Transverse colon (tissue), 4 donors: ENCODE results near the gene CD7. TPM values are rescaled to one million over a fixed set of nuclear protein-coding genes. Genes with fewer than 3 reads are reported as not detected.
A peak's percentile ranks its signal among the peaks of the same experiment; 100 is the strongest.

ENCODE experiments used
- DNase-seq: peaks from one replicate; pipeline ENCODE4 v3.0.0-alpha.2; 2019
- H3K27ac ChIP-seq, 4 donors: fragments of 200-600 bp; sonication (generic); 2 replicates each; pipeline ENCODE4 v1.5.1; 2016 to 2018; ENCODE audit warnings: inconsistent platforms in 4 of 4
- H3K27me3 ChIP-seq: fragments of 200-600 bp; sonication (generic); 2 replicates; pipeline ENCODE4 v1.5.1; 2017; ENCODE audit warnings: inconsistent platforms
- H3K36me3 ChIP-seq, 4 donors: fragments of 200-600 bp; sonication (generic); 2 replicates each; pipeline ENCODE4 v1.5.1; 2017 to 2019; ENCODE audit warnings: inconsistent platforms in 4 of 4
- H3K4me1 ChIP-seq, 4 donors: fragments of 200-600 bp; sonication (generic); 2 replicates each; pipeline ENCODE4 v1.5.1; 2017 to 2020; ENCODE audit warnings: inconsistent platforms in 4 of 4
- H3K4me3 ChIP-seq, 4 donors: fragments of 200-600 bp; sonication (generic); 1 replicate in 1 of 4; 2 replicates in 3 of 4; pipeline versions ENCODE4 v1.5.1 to v1.6.1; 2017 to 2019; ENCODE audit warnings: inconsistent platforms in 4 of 4
- H3K9me3 ChIP-seq, 2 donors: fragments of 200-600 bp; sonication (generic); 2 replicates each; pipeline ENCODE4 v1.5.1; 2017 to 2019; ENCODE audit warnings: inconsistent platforms in 2 of 2
- EP300 ChIP-seq: sonication (generic); formaldehyde crosslinking; IDR thresholded peaks from one replicate; pipeline ENCODE4 v1.6.1; 2017; ENCODE audit warnings: antibody characterized with exemption, low read depth
- POLR2A ChIP-seq: fragments of 450-650 bp; IDR thresholded peaks from one replicate; pipeline ENCODE4 v1.6.1; 2016; ENCODE audit warnings: antibody characterized with exemption, mild to moderate bottlenecking, moderate library complexity
- POLR2AphosphoS5 ChIP-seq, 3 donors: sonication (generic); formaldehyde crosslinking; IDR thresholded peaks; one replicate each; pipeline ENCODE4 v1.6.1; 2016; ENCODE audit warnings: antibody characterized with exemption in 3 of 3
- WGBS, 2 donors: methylation state at CpG; one replicate each; pipeline ENCODE4 v1.1.5; 2018; ENCODE audit warnings: low coverage in 1 of 2; 5-methylcytosine and 5-hydroxymethylcytosine counted together
- in situ Hi-C, 4 donors: fragments of 200-750 bp; cut with MboI; loops; one replicate each; pipeline versions ENCODE4 v1.15.0 to v1.15.1; 2017; ENCODE audit warnings: low sequenced_read_pairs in 3 of 4, low pct_ligation_motif_present in 1 of 4, low pct_unique_long_range_greater_than_20kb in 1 of 4
- intact Hi-C: fragments of 100-400 bp; cut with DNase I; formaldehyde crosslinking; loops from one replicate; pipeline ENCODE4 v1.15.1; 2023; ENCODE audit warnings: low total_unique reads
- total RNA-seq, 4 donors: library from RNA; depleted of rRNA; stranded (reverse); fragments of >200 nt; gene quantifications; one replicate each; pipeline ENCODE4 v1.1.0, GENCODE V29; 2016
- TF ChIP-seq, protein P1 (sequence below), 5 experiments: fragments of 200-600 bp in 3 of 5; fragments of 450-650 bp in 2 of 5; sonication (generic) in 3 of 5; IDR thresholded peaks; 1 replicate in 2 of 5; 2 replicates in 3 of 5; pipeline ENCODE4 v1.5.1; 2016 to 2017; ENCODE audit warnings: antibody characterized with exemption in 5 of 5, inconsistent platforms in 3 of 5, mild to moderate bottlenecking in 2 of 5, moderate library complexity in 1 of 5

CD7 gene
- total RNA-seq, 4 donors from 2014 or later = 6.1 to 9.7 (median 7.4) TPM

DNA sequence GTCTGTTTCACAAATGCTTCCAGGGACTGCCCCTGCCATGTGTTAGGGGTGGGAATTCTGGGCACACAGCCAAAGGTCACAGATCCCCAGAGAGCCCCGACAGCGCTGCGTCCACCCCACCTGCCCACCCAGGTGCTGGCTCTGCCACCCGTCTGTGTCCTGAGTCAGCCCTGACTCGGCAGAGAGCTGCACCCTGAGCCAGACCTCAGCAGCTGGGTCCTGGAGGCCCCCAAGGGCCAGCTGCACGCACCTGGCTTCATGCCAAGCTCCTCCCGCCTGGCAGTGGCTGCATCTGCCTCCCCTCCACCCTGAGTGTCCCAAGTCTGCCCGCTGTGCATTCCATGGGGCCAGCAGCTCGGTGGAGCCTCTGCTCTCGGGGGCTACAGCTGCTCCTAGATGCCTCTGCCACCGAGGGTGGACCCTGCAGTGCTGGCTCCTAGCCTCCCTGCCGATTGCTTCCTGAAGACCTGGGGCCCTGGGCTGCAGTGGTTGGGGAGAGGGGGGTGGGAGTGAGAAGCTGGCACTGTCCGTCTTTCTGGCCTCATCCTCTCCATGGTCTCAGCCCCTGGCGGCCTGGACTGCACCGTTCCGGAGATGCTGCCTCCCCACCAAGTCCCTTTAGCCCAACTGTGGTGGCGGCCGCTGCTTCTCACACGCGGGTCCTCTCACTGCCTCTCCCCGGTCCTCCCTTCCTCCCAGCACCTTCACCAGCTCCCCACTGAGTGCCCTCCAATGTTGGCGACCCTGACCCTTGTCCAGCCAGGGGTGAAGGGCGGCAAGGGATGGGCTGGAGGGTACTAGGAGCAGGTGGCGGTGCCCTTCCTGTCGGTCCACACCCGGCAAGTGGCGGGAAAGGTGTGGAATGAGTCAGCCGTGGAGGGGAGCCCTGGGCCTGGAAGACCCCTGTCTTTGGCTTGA, 13.2 kb upstream of the CD7 start:
- DNase-seq = peak; percentile 68
- intact Hi-C loops (no loop called here), in situ Hi-C loops (no loop called here)
- Histone ChIP-seq H3K4me1 (peaks cover 40 to 85% (median 74%) of the 10 kb centered on the region in 4 donors), H3K9me3 (no peaks in the 10 kb centered on the region), H3K27ac (peak overlapping the region in 1 of 4 donors; percentile 68), H3K36me3 (no peaks in the 10 kb centered on the region), H3K27me3 (no peaks in the 10 kb centered on the region), H3K4me3 (no peak overlapping the region)
- TF ChIP-seq EP300 = no peak
- TF ChIP-seq, protein P1, sequence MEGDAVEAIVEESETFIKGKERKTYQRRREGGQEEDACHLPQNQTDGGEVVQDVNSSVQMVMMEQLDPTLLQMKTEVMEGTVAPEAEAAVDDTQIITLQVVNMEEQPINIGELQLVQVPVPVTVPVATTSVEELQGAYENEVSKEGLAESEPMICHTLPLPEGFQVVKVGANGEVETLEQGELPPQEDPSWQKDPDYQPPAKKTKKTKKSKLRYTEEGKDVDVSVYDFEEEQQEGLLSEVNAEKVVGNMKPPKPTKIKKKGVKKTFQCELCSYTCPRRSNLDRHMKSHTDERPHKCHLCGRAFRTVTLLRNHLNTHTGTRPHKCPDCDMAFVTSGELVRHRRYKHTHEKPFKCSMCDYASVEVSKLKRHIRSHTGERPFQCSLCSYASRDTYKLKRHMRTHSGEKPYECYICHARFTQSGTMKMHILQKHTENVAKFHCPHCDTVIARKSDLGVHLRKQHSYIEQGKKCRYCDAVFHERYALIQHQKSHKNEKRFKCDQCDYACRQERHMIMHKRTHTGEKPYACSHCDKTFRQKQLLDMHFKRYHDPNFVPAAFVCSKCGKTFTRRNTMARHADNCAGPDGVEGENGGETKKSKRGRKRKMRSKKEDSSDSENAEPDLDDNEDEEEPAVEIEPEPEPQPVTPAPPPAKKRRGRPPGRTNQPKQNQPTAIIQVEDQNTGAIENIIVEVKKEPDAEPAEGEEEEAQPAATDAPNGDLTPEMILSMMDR (IDR thresholded peaks at IDR 0.05) = peak in 1 of 5 experiments; percentile 17
- TF ChIP-seq POLR2A = peak; percentile 13
- TF ChIP-seq POLR2AphosphoS5 (IDR thresholded peaks at IDR 0.05) = peak in 2 of 3 donors; percentile 39 to 42
- 32% methylated on average over 24 of the region's 28 CpGs; no CpG with 5 or more reads in 1 of the 2 donors for WGBS, 2 donors

DNA sequence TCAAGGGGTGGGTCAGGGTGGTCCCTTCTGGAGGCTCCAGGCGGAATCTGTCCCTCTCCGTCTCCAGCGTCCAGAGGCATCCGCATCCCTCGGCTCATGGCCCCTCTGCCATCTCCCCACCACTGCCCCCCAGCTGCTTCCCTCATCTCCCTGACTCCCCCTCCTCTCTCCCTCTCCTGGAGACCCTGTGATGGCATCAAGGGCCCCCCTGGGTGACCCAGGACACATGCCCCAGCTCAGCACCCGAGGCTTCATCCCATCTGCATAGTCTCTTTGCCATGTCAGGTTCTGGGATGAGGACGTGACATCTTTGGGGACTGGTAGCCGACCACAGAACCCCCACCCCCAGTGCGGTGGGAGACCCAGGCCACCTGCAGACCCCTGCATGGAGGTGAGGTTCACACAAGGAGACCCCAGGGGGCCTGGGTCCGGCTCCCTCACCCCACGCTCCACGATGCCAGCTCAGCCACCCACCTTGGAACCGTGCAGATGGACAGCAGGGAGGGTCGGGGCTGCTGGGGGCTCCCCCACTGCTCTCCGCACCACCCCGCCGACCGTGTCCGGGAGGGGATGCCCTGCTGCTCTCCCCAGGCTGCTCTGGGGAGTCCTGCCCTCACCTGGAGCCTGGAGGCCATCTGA, 12.4 kb upstream of the CD7 start:
- H3K4me1 ChIP-seq = peaks cover 34 to 85% (median 72%) of the 10 kb centered on the region in 4 donors
- H3K36me3 ChIP-seq = no peaks in the 10 kb centered on the region
- WGBS, 2 donors = 63 to 90% methylated on average over 2 to 19 of the region's 19 CpGs
- H3K27ac ChIP-seq = peak overlapping the region in 3 of 4 donors; percentile 68 to 82 (median 69)
- H3K9me3 ChIP-seq = no peaks in the 10 kb centered on the region
- no peak overlapping the region for H3K4me3 ChIP-seq
- intact Hi-C loops = loop anchor here (5.0 kb wide), 1 partner anchor 258 kb away; no protein-coding TSS in a partner anchor
- in situ Hi-C loops = loop anchor here in 1 of 4 donors (10.0 kb wide), 1 partner anchor 125 kb away; no protein-coding TSS in a partner anchor
- no peaks in the 10 kb centered on the region for H3K27me3 ChIP-seq
- DNase-seq = no peak
- no peak for TF ChIP-seq POLR2A
- TF ChIP-seq POLR2AphosphoS5 (IDR thresholded peaks at IDR 0.05) = no peak
- no peak for TF ChIP-seq EP300
- TF ChIP-seq, protein P1 (IDR thresholded peaks at IDR 0.05) = no peak

DNA sequence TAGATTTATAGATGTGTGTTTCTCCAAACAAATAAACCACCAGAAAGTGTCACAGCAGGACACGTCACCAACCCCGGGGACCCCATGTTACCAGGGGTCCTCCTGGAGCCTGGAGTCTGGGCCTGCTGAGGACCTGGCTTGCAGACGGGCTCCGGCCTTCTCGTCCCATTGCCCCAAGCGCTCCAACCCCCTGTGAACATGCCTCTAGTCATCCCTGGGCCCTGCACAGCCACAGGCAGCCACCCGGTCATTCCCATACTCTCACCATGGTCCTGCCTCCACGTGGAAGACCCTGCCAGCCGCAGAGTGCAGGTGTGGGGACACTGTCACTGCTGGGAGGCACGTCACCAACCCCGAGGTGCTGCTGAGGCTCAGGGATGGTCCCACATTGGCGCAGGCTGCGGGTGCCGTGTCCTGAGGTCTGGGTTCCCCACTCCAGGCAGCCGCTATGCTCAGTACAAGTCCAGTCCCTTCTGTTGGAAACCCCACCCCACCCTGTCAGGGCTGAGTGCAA, 11.6 kb upstream of the CD7 start:
- intact Hi-C loops (loop anchor here (5.0 kb wide), 1 partner anchor 257 kb away; no protein-coding TSS in a partner anchor), in situ Hi-C loops (loop anchor here in 1 of 4 donors (10.0 kb wide), 1 partner anchor 124 kb away; no protein-coding TSS in a partner anchor)
- no peak for TF ChIP-seq POLR2AphosphoS5 (IDR thresholded peaks at IDR 0.05)
- no peak for TF ChIP-seq POLR2A
- TF ChIP-seq EP300 = no peak
- TF ChIP-seq, protein P1 (IDR thresholded peaks at IDR 0.05) = no peak
- no peak for DNase-seq
- Histone ChIP-seq H3K4me3 (no peak overlapping the region), H3K4me1 (peaks cover 27 to 82% (median 69%) of the 10 kb centered on the region in 4 donors), H3K27me3 (no peaks in the 10 kb centered on the region), H3K9me3 (no peaks in the 10 kb centered on the region), H3K27ac (peak overlapping the region; percentile 51 to 82 (median 68)), H3K36me3 (no peaks in the 10 kb centered on the region)
- 80% methylated on average over 14 of the region's 15 CpGs; no CpG with 5 or more reads in 1 of the 2 donors for WGBS, 2 donors
